Smooth muscle cell (in vitro differentiated cells): Measurements from ENCODE around the gene ZFAND2B. TPM values are rescaled to one million over a fixed set of nuclear protein-coding genes. Genes with fewer than 3 reads are reported as not detected.

Experiments
- DNase-seq: peaks from one replicate; lab custom pipeline; 2025; ENCODE audit not compliant: unreplicated experiment; lab: John Stamatoyannopoulos, UW
- H2AFZ ChIP-seq: fragments of 200-600 bp; sonication (generic); 2 replicates; pipeline ENCODE4 v1.6.0; 2016; ENCODE audit warnings: antibody characterized with exemption, low read depth, mild to moderate bottlenecking
- H3F3A ChIP-seq: fragments of 200-600 bp; sonication (generic); 2 replicates; pipeline ENCODE4 v1.6.0; 2017; ENCODE audit warnings: antibody characterized with exemption, low read depth
- H3K27ac ChIP-seq: fragments of 200-600 bp; sonication (generic); 2 replicates; pipeline ENCODE4 v1.5.1; 2016; ENCODE audit warnings: low read depth, mild to moderate bottlenecking
- H3K27me3 ChIP-seq: fragments of 200-600 bp; sonication (generic); 2 replicates; pipeline ENCODE4 v1.6.1; 2016; ENCODE audit warnings: low read depth, mild to moderate bottlenecking
- H3K36me3 ChIP-seq: fragments of 200-600 bp; sonication (generic); 2 replicates; pipeline ENCODE4 v1.5.1; 2016; ENCODE audit warnings: low read depth
- H3K4me1 ChIP-seq: fragments of 200-600 bp; sonication (generic); 2 replicates; pipeline ENCODE4 v1.5.1; 2016; ENCODE audit warnings: low read depth
- H3K4me2 ChIP-seq: fragments of 200-600 bp; sonication (generic); 2 replicates; pipeline ENCODE4 v1.6.0; 2016; ENCODE audit warnings: mild to moderate bottlenecking
- H3K4me3 ChIP-seq: fragments of 200-600 bp; sonication (generic); 2 replicates; pipeline ENCODE4 v1.5.1; 2016; ENCODE audit warnings: mild to moderate bottlenecking
- H3K79me2 ChIP-seq: fragments of 200-600 bp; sonication (generic); 2 replicates; pipeline ENCODE4 v1.6.0; 2016; ENCODE audit warnings: low read depth, mild to moderate bottlenecking
- H3K9ac ChIP-seq: fragments of 200-600 bp; sonication (generic); 2 replicates; pipeline ENCODE4 v1.6.0; 2016; ENCODE audit warnings: low read depth
- H3K9me3 ChIP-seq: fragments of 200-600 bp; sonication (generic); replicated peaks from 2 replicates; pipeline ENCODE4 v1.5.1; 2016; ENCODE audit warnings: low read depth
- H4K20me1 ChIP-seq: fragments of 200-600 bp; sonication (generic); 2 replicates; pipeline ENCODE4 v1.6.0; 2016; ENCODE audit warnings: low read depth
- WGBS: methylation state at CpG from one replicate; pipeline ENCODE4 v1.1.7; 2016; ENCODE audit warnings: low lambda C conversion rate; 5-methylcytosine and 5-hydroxymethylcytosine counted together
- polyA plus RNA-seq: library from polyadenylated mRNA; unstranded; fragments of >200 nt; fragmentation: Nextera tagmentation; extraction: Ambion mirVana; gene quantifications from 2 replicates; pipeline ENCODE4 v1.2.1, GENCODE V29; 2016
- total RNA-seq: library from RNA; depleted of rRNA; stranded (reverse); fragments of >200 nt; gene quantifications from 2 replicates; pipeline ENCODE4 v1.2.3, GENCODE V29; 2014
- TF ChIP-seq, protein P1 (sequence below): fragments of 200-600 bp; sonication (generic); IDR thresholded peaks from 2 replicates; pipeline ENCODE4 v1.5.1; 2017; ENCODE audit warnings: borderline replicate concordance, mild to moderate bottlenecking, antibody characterized with exemption; ENCODE audit not compliant: insufficient read depth, poor library complexity, severe bottlenecking

Gene ZFAND2B
- total and polyA plus RNA-seq, 2 experiments from 2014 or later, result 19.1 to 48.3 TPM

DNA sequence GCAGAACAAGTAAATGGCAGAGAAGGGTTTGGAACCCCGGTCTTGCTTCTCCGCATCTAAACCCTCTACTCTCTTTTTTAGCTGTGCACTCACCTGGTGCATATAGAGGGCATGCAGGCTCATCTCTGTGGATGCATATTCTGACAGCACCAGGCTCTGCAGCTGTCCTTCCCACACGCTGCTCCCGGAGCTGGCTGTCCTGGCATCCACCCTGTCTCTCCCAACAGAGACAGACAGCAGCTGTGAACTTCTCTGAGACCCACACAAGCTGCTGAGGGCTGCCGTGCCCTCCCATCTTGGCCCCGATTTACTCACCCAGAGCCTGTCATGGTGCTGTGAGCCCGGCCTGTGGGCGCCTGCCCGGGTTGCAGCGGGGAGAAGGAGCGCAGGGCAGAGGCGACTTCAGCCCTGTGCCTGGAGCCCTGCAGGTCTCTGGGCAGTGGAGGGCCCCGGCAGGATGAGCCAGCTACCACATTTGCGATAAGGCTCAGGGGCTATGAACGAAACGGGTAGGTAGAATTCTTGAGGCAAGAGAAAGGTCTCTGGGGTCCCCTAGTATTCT, 15.5 kb downstream of the ZFAND2B start:
- DNase-seq, result no peak
- peaks cover 3% of the 10 kb centered on the region for H4K20me1 ChIP-seq
- no peak overlapping the region for H2AFZ ChIP-seq
- no peak overlapping the region for H3K27ac ChIP-seq
- H3K27me3 ChIP-seq, result no peaks in the 10 kb centered on the region
- H3K9ac ChIP-seq, result no peak overlapping the region
- H3K9me3 ChIP-seq, result no peaks in the 10 kb centered on the region
- peaks cover 14% of the 10 kb centered on the region for H3F3A ChIP-seq
- H3K4me2 ChIP-seq, result no peak overlapping the region
- TF ChIP-seq, protein P1, sequence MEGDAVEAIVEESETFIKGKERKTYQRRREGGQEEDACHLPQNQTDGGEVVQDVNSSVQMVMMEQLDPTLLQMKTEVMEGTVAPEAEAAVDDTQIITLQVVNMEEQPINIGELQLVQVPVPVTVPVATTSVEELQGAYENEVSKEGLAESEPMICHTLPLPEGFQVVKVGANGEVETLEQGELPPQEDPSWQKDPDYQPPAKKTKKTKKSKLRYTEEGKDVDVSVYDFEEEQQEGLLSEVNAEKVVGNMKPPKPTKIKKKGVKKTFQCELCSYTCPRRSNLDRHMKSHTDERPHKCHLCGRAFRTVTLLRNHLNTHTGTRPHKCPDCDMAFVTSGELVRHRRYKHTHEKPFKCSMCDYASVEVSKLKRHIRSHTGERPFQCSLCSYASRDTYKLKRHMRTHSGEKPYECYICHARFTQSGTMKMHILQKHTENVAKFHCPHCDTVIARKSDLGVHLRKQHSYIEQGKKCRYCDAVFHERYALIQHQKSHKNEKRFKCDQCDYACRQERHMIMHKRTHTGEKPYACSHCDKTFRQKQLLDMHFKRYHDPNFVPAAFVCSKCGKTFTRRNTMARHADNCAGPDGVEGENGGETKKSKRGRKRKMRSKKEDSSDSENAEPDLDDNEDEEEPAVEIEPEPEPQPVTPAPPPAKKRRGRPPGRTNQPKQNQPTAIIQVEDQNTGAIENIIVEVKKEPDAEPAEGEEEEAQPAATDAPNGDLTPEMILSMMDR, result no peak
- H3K4me1 ChIP-seq, result peaks cover 7% of the 10 kb centered on the region
- WGBS, result 95% methylated on average over 16 of the region's 16 CpGs
- peaks cover 7% of the 10 kb centered on the region for H3K79me2 ChIP-seq
- no peak overlapping the region for H3K4me3 ChIP-seq
- peaks cover 4% of the 10 kb centered on the region for H3K36me3 ChIP-seq

DNA sequence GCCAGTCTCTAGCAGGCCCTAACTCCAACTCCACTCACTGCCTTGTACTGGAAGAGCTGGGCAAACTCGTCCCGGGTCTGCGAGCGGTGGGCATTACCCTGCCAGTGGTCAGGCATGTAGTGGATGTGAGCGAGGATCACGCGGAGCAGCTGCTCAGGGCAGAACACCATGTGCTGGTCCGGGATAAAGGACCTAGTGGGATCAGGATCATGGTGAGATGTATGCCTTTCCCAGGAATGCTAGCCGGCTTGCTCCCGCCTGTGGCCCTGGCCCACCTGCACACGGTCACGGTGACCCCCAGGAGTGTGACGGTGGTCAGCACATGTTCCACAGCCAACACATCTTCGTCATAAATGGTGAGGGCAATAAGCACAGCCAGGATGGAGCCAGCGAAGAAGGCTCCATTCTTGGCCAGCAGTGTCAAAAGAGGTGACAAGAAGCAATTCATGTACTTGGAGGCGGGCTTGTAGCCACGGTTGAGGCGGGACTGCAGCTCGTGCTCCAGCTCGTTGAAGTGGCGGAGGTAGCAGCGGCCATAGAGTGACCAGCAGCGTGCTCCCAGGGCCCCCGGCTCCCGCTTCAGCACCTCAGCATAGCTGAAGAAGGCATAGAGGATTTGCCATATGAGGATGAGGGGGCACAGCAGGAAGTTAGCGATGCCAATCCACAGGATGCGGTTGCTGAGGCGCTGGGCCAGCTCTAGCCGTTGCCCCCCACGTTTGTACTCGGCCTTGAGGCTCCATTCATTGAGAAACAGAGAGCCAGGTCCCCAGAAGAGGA, 17.4 kb downstream of the ZFAND2B start:
- no peak for DNase-seq
- Histone ChIP-seq H3K27ac (no peak overlapping the region), H3F3A (peaks cover 5% of the 10 kb centered on the region), H3K4me2 (no peak overlapping the region), H3K9ac (no peak overlapping the region), H3K27me3 (no peaks in the 10 kb centered on the region), H4K20me1 (peaks cover 8% of the 10 kb centered on the region), H3K79me2 (peaks cover 25% of the 10 kb centered on the region), H3K4me3 (no peak overlapping the region), H3K4me1 (peaks cover 13% of the 10 kb centered on the region), H3K36me3 (peaks cover 4% of the 10 kb centered on the region), H2AFZ (no peak overlapping the region), H3K9me3 (no peaks in the 10 kb centered on the region)
- WGBS, result 97% methylated on average over 31 of the region's 31 CpGs
- TF ChIP-seq, protein P1, result no peak

DNA sequence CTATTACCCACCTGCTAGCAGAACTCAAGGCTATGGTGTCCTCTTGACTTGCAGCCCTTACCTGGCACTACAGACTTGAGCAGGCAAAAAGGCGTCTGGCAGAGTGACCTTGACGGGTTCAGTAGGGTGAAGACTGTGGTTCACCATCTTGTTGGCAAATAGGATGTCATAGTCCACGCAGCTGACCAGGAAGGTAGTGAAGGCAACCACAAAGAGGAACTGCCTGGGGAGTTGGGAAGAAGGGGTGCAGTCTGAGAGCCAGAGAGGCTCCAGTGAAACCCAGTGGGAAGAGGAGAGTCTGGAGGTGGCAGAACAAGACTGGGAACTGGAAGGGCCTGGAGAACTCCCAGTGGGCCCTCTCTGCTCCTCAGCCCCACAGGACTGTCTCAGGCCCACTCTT, 18.8 kb downstream of the ZFAND2B start:
- H2AFZ ChIP-seq, result no peak overlapping the region
- H4K20me1 ChIP-seq, result peaks cover 8% of the 10 kb centered on the region
- peaks cover 4% of the 10 kb centered on the region for H3K36me3 ChIP-seq
- H3K79me2 ChIP-seq, result peaks cover 27% of the 10 kb centered on the region
- H3K27me3 ChIP-seq, result no peaks in the 10 kb centered on the region
- no peak for DNase-seq
- peaks cover 11% of the 10 kb centered on the region for H3K4me1 ChIP-seq
- H3K27ac ChIP-seq, result no peak overlapping the region
- no peaks in the 10 kb centered on the region for H3K9me3 ChIP-seq
- TF ChIP-seq, protein P1, result no peak
- H3K4me3 ChIP-seq, result no peak overlapping the region
- peaks cover 5% of the 10 kb centered on the region for H3F3A ChIP-seq
- WGBS, result 95% methylated on average over 3 of the region's 3 CpGs
- H3K9ac ChIP-seq, result no peak overlapping the region
- H3K4me2 ChIP-seq, result no peak overlapping the region
